CD4-positive, alpha-beta T cell (primary cell): ENCODE data around the gene SESN1. TPM values are rescaled to one million over a fixed set of nuclear protein-coding genes. Genes with fewer than 3 reads are reported as not detected.
"Not testable (repeated sequence)": the region's sequence is repeated elsewhere in the genome, so short reads cannot be mapped to it uniquely, and the experiment has no call there.

Experiments used
- ATAC-seq: fragments of 200-7000 bp; cut with Tn5 transposase; one replicate; pipeline ENCODE4 v1.10.0; 2022; ENCODE audit warnings: mild to moderate bottlenecking; ENCODE audit not compliant: poor library complexity
- CTCF ChIA-PET: fragments of 350-600 bp; sonication (Branson Sonifier 250); formaldehyde crosslinking; loops from one replicate; lab custom pipeline; 2021; ENCODE audit warnings: antibody characterized with exemption, inconsistent platforms; lab: Charles Lee
- POLR2A ChIA-PET: fragments of 350-600 bp; sonication (Branson Sonifier 250); formaldehyde crosslinking; loops from one replicate; lab custom pipeline; 2021; ENCODE audit warnings: antibody characterized with exemption, inconsistent platforms; lab: Charles Lee
- DNase-seq, 14 experiments: peaks; one replicate each; pipeline ENCODE4 v3.0.0-alpha.2; 2013 to 2020; ENCODE audit warnings: mixed read lengths in 2 of 14
- H3K27ac ChIP-seq, 2 donors: one replicate each; pipeline versions ENCODE4 v1.5.1 to v1.7.0; 2013; ENCODE audit warnings: low read length in 2 of 2, low read depth in 1 of 2, mild to moderate bottlenecking in 1 of 2
- H3K27me3 ChIP-seq, 2 experiments: 1 replicate in 1 of 2; 2 replicates in 1 of 2; pipeline versions ENCODE4 v1.6.1 to v1.7.0; 2013; ENCODE audit warnings: low read length in 2 of 2, control low read depth in 1 of 2, mild to moderate bottlenecking in 1 of 2, moderate library complexity in 1 of 2; ENCODE audit not compliant: insufficient read depth in 2 of 2, control insufficient read depth in 1 of 2
- H3K36me3 ChIP-seq: one replicate; pipeline ENCODE4 v1.6.1; 2013; ENCODE audit warnings: low read length, control low read depth; ENCODE audit not compliant: insufficient read depth
- H3K4me1 ChIP-seq: one replicate; pipeline ENCODE4 v1.6.1; 2013; ENCODE audit warnings: low read length, control low read depth; ENCODE audit not compliant: insufficient read depth
- H3K4me3 ChIP-seq: one replicate; pipeline ENCODE4 v1.5.1; 2013; ENCODE audit warnings: mild to moderate bottlenecking, low read length, moderate library complexity
- H3K9me3 ChIP-seq, 2 experiments: 1 replicate in 1 of 2; 2 replicates in 1 of 2; pipeline versions ENCODE4 v1.6.1 to v1.7.0; 2013; ENCODE audit warnings: low read length in 2 of 2, mild to moderate bottlenecking in 2 of 2, control low read depth in 1 of 2, moderate library complexity in 1 of 2; ENCODE audit not compliant: control insufficient read depth in 1 of 2, insufficient read depth in 1 of 2
- H3K27ac Mint-ChIP-seq: one replicate; pipeline ENCODE4 v1.8.0; 2020; ENCODE audit warnings: mixed read lengths
- H3K27me3 Mint-ChIP-seq: one replicate; pipeline ENCODE4 v1.8.0; 2021; ENCODE audit warnings: mixed read lengths
- H3K36me3 Mint-ChIP-seq: one replicate; pipeline ENCODE4 v1.8.0; 2021; ENCODE audit warnings: low read depth, mixed read lengths
- H3K4me1 Mint-ChIP-seq: one replicate; pipeline ENCODE4 v1.8.0; 2021; ENCODE audit warnings: low read depth, mixed read lengths
- H3K4me3 Mint-ChIP-seq: one replicate; pipeline ENCODE4 v1.8.0; 2020; ENCODE audit warnings: mild to moderate bottlenecking, mixed read lengths
- H3K9me3 Mint-ChIP-seq: one replicate; pipeline ENCODE4 v1.8.0; 2020; ENCODE audit warnings: mixed read lengths
- CTCF ChIP-seq: fragments of 200-600 bp; IDR thresholded peaks from one replicate; pipeline ENCODE4 v1.8.0; 2022; ENCODE audit warnings: antibody characterized with exemption, mild to moderate bottlenecking
- intact Hi-C, 2 experiments: fragments of 100-400 bp; cut with DNase I in 1 of 2; cut with micrococcal nuclease in 1 of 2; formaldehyde crosslinking; loops; one replicate each; pipeline versions ENCODE4 v1.15.1 to v1.9.0; 2023 to 2025; cut with DNase I, micrococcal nuclease
- total RNA-seq, 174 experiments: library from RNA in 2 of 174; stranded (reverse) in 2 of 174; gene quantifications; one replicate each; pipeline ENCODE4 v1.2.3 and lab custom pipeline; 2021 to 2026

The SESN1 gene
- total RNA-seq, 2 experiments from 2014 or later: 95.9 to 98.3 TPM

GRCh38 chr6:109117346-109118035, 22.8 kb upstream of the SESN1 start:
- Mint-ChIP-seq H3K36me3 (no peaks in the 10 kb centered on the region), H3K27ac (no peak overlapping the region), H3K4me3 (no peak overlapping the region), H3K4me1 (peaks cover 20% of the 10 kb centered on the region), H3K9me3 (no peaks in the 10 kb centered on the region), H3K27me3 (no peaks in the 10 kb centered on the region)
- DNase-seq: no peak
- intact Hi-C loops: no loop called here
- no peaks in the 10 kb centered on the region for H3K27me3 ChIP-seq
- ChIA-PET POLR2A (no interaction called here), CTCF (no interaction called here)
- TF ChIP-seq CTCF: no peak
- no peak for ATAC-seq
- no peak overlapping the region for H3K4me3 ChIP-seq
- no peak overlapping the region for H3K27ac ChIP-seq
- H3K36me3 ChIP-seq: no peaks in the 10 kb centered on the region
- no peaks in the 10 kb centered on the region for H3K9me3 ChIP-seq
- H3K4me1 ChIP-seq: no peaks in the 10 kb centered on the region

DNA sequence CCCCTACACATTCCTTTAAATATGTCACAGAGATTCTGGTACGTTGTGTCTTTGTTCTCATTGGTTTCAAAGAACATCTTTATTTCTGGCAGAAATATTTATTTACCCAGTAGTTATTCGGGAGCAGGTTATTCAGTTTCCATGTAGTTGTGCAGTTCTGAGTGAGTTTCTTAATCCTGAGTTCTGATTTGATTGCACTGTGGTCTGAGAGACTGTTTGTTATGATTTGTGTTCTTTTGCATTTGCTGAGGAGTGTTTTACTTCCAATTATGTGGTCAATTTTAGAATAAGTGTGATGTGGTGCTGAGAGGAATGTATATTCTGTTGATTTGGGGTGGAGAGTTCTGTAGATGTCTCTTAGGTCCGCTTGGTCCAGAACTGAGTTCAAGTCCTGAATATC, 18.0 kb upstream of the SESN1 start:
- H3K27me3 ChIP-seq, H3K36me3 Mint-ChIP-seq, POLR2A ChIA-PET, ATAC-seq, H3K4me1 ChIP-seq, H3K36me3 ChIP-seq, H3K4me3 ChIP-seq, H3K27ac Mint-ChIP-seq, H3K4me3 Mint-ChIP-seq, DNase-seq, H3K27ac ChIP-seq, H3K9me3 ChIP-seq, H3K27me3 Mint-ChIP-seq, H3K4me1 Mint-ChIP-seq, H3K9me3 Mint-ChIP-seq, intact Hi-C loops, CTCF ChIA-PET: not testable (repeated sequence)

- H3K4me1 Mint-ChIP-seq, H3K9me3 ChIP-seq, H3K4me3 ChIP-seq, CTCF ChIA-PET, H3K4me1 ChIP-seq, intact Hi-C loops, H3K4me3 Mint-ChIP-seq, H3K27ac ChIP-seq, DNase-seq, ATAC-seq, H3K9me3 Mint-ChIP-seq, H3K36me3 Mint-ChIP-seq, POLR2A ChIA-PET, H3K27ac Mint-ChIP-seq, H3K27me3 Mint-ChIP-seq, H3K27me3 ChIP-seq, H3K36me3 ChIP-seq: not testable (repeated sequence)
These were observed 15.0 kb upstream of the SESN1 start for GRCh38 chr6:109109663-109110062.

DNA sequence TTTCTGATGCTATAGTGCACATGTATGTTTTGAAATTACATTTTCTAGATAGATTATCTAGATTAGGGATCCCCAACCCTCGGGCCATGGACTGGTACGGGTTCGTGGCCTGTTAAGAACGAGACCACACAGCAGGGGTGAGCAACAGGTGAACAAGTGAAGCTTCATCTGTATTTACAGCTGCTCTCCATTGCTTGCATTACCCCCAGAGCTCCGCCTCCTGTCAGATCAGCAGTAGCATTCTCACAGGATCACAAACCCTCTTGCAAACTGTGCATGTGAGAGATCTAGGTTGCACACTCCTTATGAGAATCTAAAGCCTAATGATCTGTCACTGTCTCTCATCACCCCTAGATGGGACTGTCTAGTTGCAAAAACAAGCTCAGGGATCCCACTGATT, 11.0 kb upstream of the SESN1 start:
- POLR2A ChIA-PET: interaction anchor here (1.1 kb wide), 1 partner anchor 10 kb away, joined by 3 read pairs; the partner anchor contains the start of gene CEP57L1
- H3K36me3 ChIP-seq: no peaks in the 10 kb centered on the region
- H3K9me3 ChIP-seq: no peaks in the 10 kb centered on the region
- H3K4me3 Mint-ChIP-seq: no peak overlapping the region
- H3K27me3 ChIP-seq: no peaks in the 10 kb centered on the region
- H3K27ac ChIP-seq: no peak overlapping the region
- no peaks in the 10 kb centered on the region for H3K4me1 ChIP-seq
- ATAC-seq (no peak), DNase-seq (no peak)
- CTCF ChIA-PET: interaction anchor here (0.6 kb wide), 1 partner anchor 13 kb away, joined by 3 read pairs; no protein-coding TSS in a partner anchor
- no peak for TF ChIP-seq CTCF
- H3K9me3 Mint-ChIP-seq: no peaks in the 10 kb centered on the region
- no peak overlapping the region for H3K27ac Mint-ChIP-seq
- H3K4me3 ChIP-seq: no peak overlapping the region
- intact Hi-C loops: no loop called here
- no peaks in the 10 kb centered on the region for H3K4me1 Mint-ChIP-seq
- H3K27me3 Mint-ChIP-seq: no peaks in the 10 kb centered on the region
- no peaks in the 10 kb centered on the region for H3K36me3 Mint-ChIP-seq
